Lower lobe of right lung (tissue), 2 donors: ENCODE measurements around the gene GUK1. TPM values are rescaled to one million over a fixed set of nuclear protein-coding genes. Genes with fewer than 3 reads are reported as not detected.

Experiments
- ATAC-seq, 2 donors: fragments of 200-7000 bp; cut with Tn5 transposase; one replicate each; pipeline ENCODE4 v1.9.1; 2020 to 2022; ENCODE audit warnings: mild to moderate bottlenecking in 2 of 2, moderate library complexity in 2 of 2
- DNase-seq: peaks from one replicate; pipeline ENCODE4 v3.0.0-alpha.2; 2020
- H3K27ac ChIP-seq: fragments of 200-600 bp; one replicate; pipeline ENCODE4 v1.8.0; 2022
- H3K27me3 ChIP-seq: fragments of 200-600 bp; one replicate; pipeline ENCODE4 v1.8.0; 2022; ENCODE audit warnings: low read depth
- H3K36me3 ChIP-seq: fragments of 200-600 bp; one replicate; pipeline ENCODE4 v1.8.0; 2022; ENCODE audit warnings: mild to moderate bottlenecking
- H3K4me1 ChIP-seq: fragments of 200-600 bp; one replicate; pipeline ENCODE4 v1.8.0; 2022
- H3K4me3 ChIP-seq: fragments of 200-600 bp; one replicate; pipeline ENCODE4 v1.8.0; 2022; ENCODE audit warnings: mild to moderate bottlenecking
- H3K9me3 ChIP-seq: fragments of 200-600 bp; one replicate; pipeline ENCODE4 v1.8.0; 2022
- intact Hi-C: fragments of 100-400 bp; cut with DNase I; formaldehyde crosslinking; loops from one replicate; pipeline ENCODE4 v1.11.0; 2022
- total RNA-seq: library from RNA; stranded (reverse); fragmentation: NEBNext Ultra II Directional; extraction: Animal tissue kit (Norgen Biotek cat#: 25700); gene quantifications from one replicate; pipeline ENCODE4 v1.2.1, GENCODE V29; 2021
- TF ChIP-seq, protein P1 (sequence below): fragments of 200-600 bp; IDR thresholded peaks from one replicate; pipeline ENCODE4 v1.8.0; 2022; ENCODE audit warnings: antibody characterized with exemption, mild to moderate bottlenecking
- donor health status: DM: no; HTN: yes; CAD: no; lungs with severe emphysema.

GUK1 gene
- total RNA-seq, 1 donor from 2014 or later = 192 TPM

DNA sequence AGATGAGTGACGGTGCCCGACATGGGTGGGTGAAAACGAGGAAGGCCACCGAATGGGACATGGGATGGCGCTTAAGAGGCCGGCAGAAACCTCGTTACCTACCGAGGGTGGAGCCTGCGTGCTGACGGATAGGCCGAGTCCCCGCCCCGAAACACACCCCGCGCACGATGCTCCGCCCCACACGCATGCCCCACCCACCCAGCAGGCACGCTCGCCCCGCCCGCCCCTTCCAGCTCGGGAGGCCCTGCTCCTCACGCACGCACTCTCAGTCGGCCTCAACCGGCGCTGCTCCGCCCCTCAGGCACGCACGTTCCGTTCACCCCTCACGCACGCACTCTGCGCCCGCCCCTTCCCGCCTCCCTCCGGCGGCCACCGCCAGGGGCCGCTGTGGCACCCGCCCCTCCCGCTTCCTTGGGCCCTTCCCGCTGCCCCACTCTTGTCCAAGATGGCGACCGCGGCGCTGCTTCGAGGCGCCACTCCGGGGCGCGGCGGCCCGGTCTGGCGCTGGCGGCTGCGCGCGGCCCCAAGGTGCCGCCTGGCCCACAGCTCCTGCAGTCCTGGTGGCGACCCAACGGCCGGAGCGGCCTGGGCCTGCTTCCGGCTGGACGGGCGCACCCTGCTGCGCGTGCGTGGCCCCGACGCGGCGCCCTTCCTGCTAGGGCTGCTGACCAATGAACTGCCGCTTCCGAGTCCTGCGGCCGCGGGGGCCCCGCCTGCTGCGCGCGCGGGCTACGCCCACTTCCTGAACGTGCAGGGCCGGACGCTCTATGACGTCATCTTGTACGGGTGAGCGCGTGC, 25.5 kb downstream of the GUK1 start, which contains the start of gene IBA57:
TSS of gene IBA57 (plus strand) at position 433 of the 798 bp plus-strand sequence. CDS start at position 446, 13 bp downstream.
- DNase-seq = peak; percentile 100
- TF ChIP-seq, protein P1, sequence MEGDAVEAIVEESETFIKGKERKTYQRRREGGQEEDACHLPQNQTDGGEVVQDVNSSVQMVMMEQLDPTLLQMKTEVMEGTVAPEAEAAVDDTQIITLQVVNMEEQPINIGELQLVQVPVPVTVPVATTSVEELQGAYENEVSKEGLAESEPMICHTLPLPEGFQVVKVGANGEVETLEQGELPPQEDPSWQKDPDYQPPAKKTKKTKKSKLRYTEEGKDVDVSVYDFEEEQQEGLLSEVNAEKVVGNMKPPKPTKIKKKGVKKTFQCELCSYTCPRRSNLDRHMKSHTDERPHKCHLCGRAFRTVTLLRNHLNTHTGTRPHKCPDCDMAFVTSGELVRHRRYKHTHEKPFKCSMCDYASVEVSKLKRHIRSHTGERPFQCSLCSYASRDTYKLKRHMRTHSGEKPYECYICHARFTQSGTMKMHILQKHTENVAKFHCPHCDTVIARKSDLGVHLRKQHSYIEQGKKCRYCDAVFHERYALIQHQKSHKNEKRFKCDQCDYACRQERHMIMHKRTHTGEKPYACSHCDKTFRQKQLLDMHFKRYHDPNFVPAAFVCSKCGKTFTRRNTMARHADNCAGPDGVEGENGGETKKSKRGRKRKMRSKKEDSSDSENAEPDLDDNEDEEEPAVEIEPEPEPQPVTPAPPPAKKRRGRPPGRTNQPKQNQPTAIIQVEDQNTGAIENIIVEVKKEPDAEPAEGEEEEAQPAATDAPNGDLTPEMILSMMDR = peak; percentile 84
- peaks cover under 1% of the 10 kb centered on the region for H3K27me3 ChIP-seq
- peak within 1 kb of the TSS; percentile 100 for H3K27ac ChIP-seq
- no peaks in the 10 kb centered on the region for H3K9me3 ChIP-seq
- peak within 1 kb of the TSS; percentile 77 for H3K4me3 ChIP-seq
- peaks cover 7% of the 10 kb centered on the region for H3K36me3 ChIP-seq
- intact Hi-C loops = no loop called here
- peak; percentile 94 to 95 for ATAC-seq
- H3K4me1 ChIP-seq = peaks cover 55% of the 10 kb centered on the region

DNA sequence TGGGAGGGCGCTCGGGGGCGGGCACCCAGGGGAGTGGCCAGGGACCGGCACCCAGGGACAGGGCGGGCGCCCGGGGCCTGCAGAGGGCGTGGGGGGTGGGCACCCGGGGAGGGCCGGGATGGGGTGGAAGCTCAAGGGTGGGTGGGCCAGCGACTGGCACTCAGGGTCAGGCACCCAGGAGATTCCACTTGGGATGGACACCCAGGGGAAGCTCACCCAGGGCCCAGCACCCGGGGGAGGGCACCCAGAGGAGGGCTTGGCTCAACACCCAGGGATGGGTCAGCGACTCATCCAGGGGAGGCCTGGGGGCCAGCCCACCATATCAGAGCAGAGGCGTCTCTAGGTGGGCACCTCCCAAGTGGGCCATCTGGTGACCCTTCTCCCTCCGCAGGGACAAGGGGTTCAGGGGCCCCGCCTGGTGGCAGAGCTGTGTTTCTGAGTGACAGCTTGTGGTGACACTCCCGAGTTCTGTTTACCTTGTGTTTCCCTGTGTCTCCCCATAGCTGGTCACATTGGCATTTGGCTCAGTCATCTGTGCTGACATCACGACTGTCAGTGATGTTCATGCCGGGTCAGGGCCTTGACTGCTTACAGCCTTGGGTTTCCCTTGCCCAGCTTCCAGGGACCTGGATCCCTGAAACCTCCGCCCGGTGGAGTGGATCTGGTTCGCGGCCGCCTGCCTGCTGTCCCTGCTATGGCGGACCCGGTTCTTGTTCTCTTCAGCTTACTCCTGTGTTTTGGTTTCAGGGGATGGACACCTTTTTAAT, 26.3 kb downstream of the GUK1 start:
- Histone ChIP-seq H3K27ac (peak overlapping the region; percentile 100), H3K36me3 (peaks cover 7% of the 10 kb centered on the region), H3K4me3 (peak overlapping the region; percentile 77), H3K4me1 (peaks cover 51% of the 10 kb centered on the region), H3K27me3 (no peaks in the 10 kb centered on the region), H3K9me3 (no peaks in the 10 kb centered on the region)
- ATAC-seq = peak; percentile 25 to 41
- DNase-seq = peak; percentile 78
- intact Hi-C loops = no loop called here
- TF ChIP-seq, protein P1 = peak; percentile 44

DNA sequence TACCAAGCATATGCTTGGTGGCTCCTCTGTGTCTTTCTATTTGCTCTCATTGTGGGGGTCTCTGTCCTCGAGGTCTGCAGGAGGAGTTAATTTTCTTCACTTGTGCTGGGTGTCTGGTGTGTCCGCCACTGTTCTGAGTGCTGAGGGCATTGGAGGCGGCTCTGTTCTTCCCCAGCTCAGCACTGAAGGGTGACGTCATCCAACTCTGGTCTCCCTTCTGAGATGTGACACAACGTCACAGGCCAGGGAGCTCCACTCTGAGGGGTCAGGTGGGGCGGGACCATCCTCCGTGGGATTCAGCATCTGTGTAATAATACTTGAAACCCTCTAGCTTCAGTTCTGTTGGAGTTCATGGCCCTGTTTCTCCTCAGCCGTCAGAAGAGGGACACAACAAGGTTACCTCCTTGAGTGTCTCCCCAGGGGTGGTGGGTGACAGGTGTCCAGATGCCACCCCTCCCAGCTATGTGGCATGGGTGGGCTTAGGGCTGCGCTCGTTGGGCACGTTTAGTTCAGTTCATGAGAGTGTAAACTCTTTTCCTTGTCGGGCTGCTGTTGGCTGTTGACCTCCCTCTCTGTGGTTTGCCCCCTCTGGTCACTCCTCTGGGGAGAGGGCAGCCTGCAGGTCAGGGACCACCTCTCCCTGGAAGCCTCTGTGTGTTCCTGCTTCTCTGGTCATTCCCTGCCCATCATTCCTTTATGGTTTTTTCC, 28.6 kb downstream of the GUK1 start:
- Histone ChIP-seq H3K9me3 (no peaks in the 10 kb centered on the region), H3K36me3 (peaks cover 7% of the 10 kb centered on the region), H3K4me1 (peaks cover 31% of the 10 kb centered on the region), H3K27ac (no peak overlapping the region), H3K4me3 (no peak overlapping the region), H3K27me3 (no peaks in the 10 kb centered on the region)
- DNase-seq (peak; percentile 32), ATAC-seq (no peak)
- TF ChIP-seq, protein P1 = no peak
- intact Hi-C loops = no loop called here

DNA sequence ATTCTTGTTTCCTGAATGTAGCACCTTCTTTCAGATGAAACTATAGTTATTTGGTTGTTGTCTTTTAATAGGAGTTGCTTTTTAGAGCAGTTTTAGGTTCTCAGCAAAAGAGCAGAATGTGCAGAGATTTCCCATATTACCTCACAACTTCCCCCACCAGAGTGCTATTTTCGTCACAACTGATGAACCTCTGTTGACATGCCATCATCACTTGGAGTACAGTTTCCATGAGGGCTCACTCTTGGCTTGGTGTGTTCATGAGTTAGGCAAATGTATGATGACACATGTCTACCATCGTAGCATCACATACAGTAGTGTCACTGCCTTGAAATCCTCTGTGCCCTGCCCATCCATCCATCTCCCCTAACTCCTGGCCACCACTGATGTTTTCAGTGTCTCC, 29.3 kb downstream of the GUK1 start:
- intact Hi-C loops = no loop called here
- H3K27ac ChIP-seq = no peak overlapping the region
- no peak for DNase-seq

DNA sequence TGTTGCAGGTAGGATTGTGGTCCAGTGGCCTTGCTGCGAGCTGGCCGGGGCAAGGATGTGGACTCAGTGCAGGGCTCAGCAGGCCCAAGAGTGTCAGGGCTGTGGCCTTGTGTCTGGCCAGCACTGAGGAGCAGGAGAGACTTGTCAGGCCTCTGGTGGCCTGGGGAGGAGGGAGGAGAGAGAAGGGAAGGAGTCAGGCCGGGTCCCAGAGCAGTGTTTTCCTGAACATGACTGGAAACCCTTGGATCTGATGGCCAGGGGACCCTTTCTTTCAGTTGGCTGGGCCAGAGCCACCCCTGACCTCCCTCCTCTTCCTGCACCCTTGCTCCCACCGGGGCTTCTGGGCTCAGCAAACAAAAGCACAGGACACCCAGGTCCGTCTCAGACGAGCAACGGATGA, 30.6 kb downstream of the GUK1 start:
- Histone ChIP-seq H3K27ac (no peak overlapping the region), H3K27me3 (no peaks in the 10 kb centered on the region), H3K36me3 (peaks cover 17% of the 10 kb centered on the region), H3K4me1 (peaks cover 31% of the 10 kb centered on the region), H3K4me3 (no peak overlapping the region), H3K9me3 (no peaks in the 10 kb centered on the region)
- ATAC-seq (no peak), DNase-seq (peak; percentile 19)
- intact Hi-C loops = no loop called here
- TF ChIP-seq, protein P1 = no peak

More for the DNA sequence above, 29.3 kb downstream of the GUK1 start:
- H3K4me3 ChIP-seq = no peak overlapping the region
- no peak for ATAC-seq
- TF ChIP-seq, protein P1 = no peak
- H3K9me3 ChIP-seq = no peaks in the 10 kb centered on the region
- H3K27me3 ChIP-seq = no peaks in the 10 kb centered on the region
- peaks cover 27% of the 10 kb centered on the region for H3K4me1 ChIP-seq
- peaks cover 7% of the 10 kb centered on the region for H3K36me3 ChIP-seq
